HepG2 (cell line): ENCODE data around the gene ZNF749. TPM values are rescaled to one million over a fixed set of nuclear protein-coding genes. Genes with fewer than 3 reads are reported as not detected.

Experiments
- AHR ChIP-seq: IDR thresholded peaks from 2 replicates; pipeline ENCODE4 v1.6.1; 2018; ENCODE audit warnings: missing genetic modification reagents, missing compliant biosample characterization
- CEBPB ChIP-seq: IDR thresholded peaks from 2 replicates; pipeline ENCODE4 v1.6.1; 2011; ENCODE audit warnings: low read depth, low read length, improper control_type of control experiment, borderline replicate concordance
- HCFC1 ChIP-seq: fragments of 150-350 bp; IDR thresholded peaks from 2 replicates; pipeline ENCODE4 v1.6.1; 2014; ENCODE audit warnings: low read depth, low read length
- JUND ChIP-seq: sonication (generic); formaldehyde crosslinking; IDR thresholded peaks from 2 replicates; pipeline ENCODE4 v1.8.0; 2022; ENCODE audit warnings: mild to moderate bottlenecking, missing genetic modification reagents
- LCORL ChIP-seq, 2 experiments: fragments of 450-650 bp in 1 of 2; sonication (generic) in 1 of 2; formaldehyde crosslinking in 1 of 2; IDR thresholded peaks; 2 replicates each; pipeline versions ENCODE4 v1.5.0 to v1.6.1; 2017 to 2020; ENCODE audit warnings: antibody characterized with exemption in 1 of 2, missing genetic modification reagents in 1 of 2
- MLXIP ChIP-seq: sonication (generic); formaldehyde crosslinking; IDR thresholded peaks from 2 replicates; pipeline ENCODE4 v1.9.0; 2021; ENCODE audit warnings: missing genetic modification reagents, borderline replicate concordance
- STAG1 ChIP-seq: sonication (generic); formaldehyde crosslinking; IDR thresholded peaks from 2 replicates; pipeline ENCODE4 v1.4.0; 2020; ENCODE audit warnings: missing genetic modification reagents
- TFAP4 ChIP-seq: sonication (generic); IDR thresholded peaks from 2 replicates; pipeline ENCODE4 v1.6.1; 2016; ENCODE audit warnings: low read depth, borderline replicate concordance
- TFDP2 ChIP-seq: sonication (generic); formaldehyde crosslinking; IDR thresholded peaks from 2 replicates; pipeline ENCODE4 v1.4.0; 2020; ENCODE audit warnings: missing genetic modification reagents
- ZFP36L1 ChIP-seq: sonication (generic); formaldehyde crosslinking; IDR thresholded peaks from 2 replicates; pipeline ENCODE4 v1.8.0; 2022; ENCODE audit warnings: mild to moderate bottlenecking, missing genetic modification reagents, moderate library complexity
- ZNF331 ChIP-seq: sonication (generic); formaldehyde crosslinking; IDR thresholded peaks from 2 replicates; pipeline ENCODE4 v1.4.0; 2020; ENCODE audit warnings: missing genetic modification reagents
- ZNF572 ChIP-seq: sonication (generic); formaldehyde crosslinking; IDR thresholded peaks from 2 replicates; pipeline ENCODE4 v1.5.1; 2020; ENCODE audit warnings: mild to moderate bottlenecking, missing genetic modification reagents
- polyA plus RNA-seq, 8 experiments: library from polyadenylated mRNA; depleted of rRNA in 3 of 8; stranded (reverse) in 7 of 8; unstranded in 1 of 8; fragments of >200 nt; fragmentation: Illumina TruSeq in 4 of 8; extraction: Trizol in 4 of 8; gene quantifications; 2 replicates each; pipeline versions ENCODE4 v1.2.1 to v1.2.3, GENCODE V29; 2011 to 2016; ENCODE audit warnings: low read depth in 4 of 8, missing spikeins in 1 of 8, mixed read lengths in 1 of 8; ENCODE audit not compliant: insufficient read depth in 1 of 8
- total RNA-seq, 5 experiments: library from RNA; depleted of rRNA; stranded (reverse); fragments of >200 nt; fragmentation: Illumina TruSeq; extraction: Trizol; gene quantifications; 2 replicates each; pipeline ENCODE4 v1.2.3, GENCODE V29; 2016; ENCODE audit warnings: low read depth in 1 of 5
- TF ChIP-seq, protein P1 (sequence below): sonication (generic); formaldehyde crosslinking; IDR thresholded peaks from 2 replicates; pipeline ENCODE4 v1.4.0; 2020; ENCODE audit warnings: missing genetic modification reagents, borderline replicate concordance
- TF ChIP-seq, protein P2 (sequence below), 2 experiments: sonication (generic) in 1 of 2; formaldehyde crosslinking in 1 of 2; IDR thresholded peaks; 2 replicates each; pipeline versions ENCODE4 v1.4.0 to v1.6.1; 2016 to 2020; ENCODE audit warnings: borderline replicate concordance in 1 of 2, low read depth in 1 of 2, mild to moderate bottlenecking in 1 of 2, missing genetic modification reagents in 1 of 2
- TF ChIP-seq, protein P3 (sequence below): sonication (generic); formaldehyde crosslinking; IDR thresholded peaks from 2 replicates; pipeline ENCODE4 v1.4.0; 2020; ENCODE audit warnings: mild to moderate bottlenecking, low read depth, missing genetic modification reagents

The ZNF749 gene
- total and polyA plus RNA-seq, 2 of the 13 experiments (the other 11 are each of a cell fraction or from before 2014, with no cell fraction given), result 18.9 to 21.0 TPM

GRCh38 chr19:57406516-57407123 lies 28.5 kb upstream of the ZNF749 start (continued):
- TF ChIP-seq MLXIP (CRISPR knock-in tag) (no peak), HCFC1 (0 out of 2 replicates have a peak, but pooled peaks have one; percentile 18), LCORL (IDR thresholded peaks at IDR 0.05) (no peak), LCORL (CRISPR knock-in tag; IDR thresholded peaks at IDR 0.05) (0 out of 2 replicates have a peak, but pooled peaks have one; percentile 44), ZFP36L1 (CRISPR knock-in tag) (no peak), JUND (no peak), CEBPB (peak; percentile 84), STAG1 (CRISPR knock-in tag) (peak; percentile 90), TFAP4 (no peak), ZNF331 (CRISPR knock-in tag) (peak; percentile 63; the same call in 1 of the 2 replicates), ZNF572 (no peak), AHR (no peak), TFDP2 (CRISPR knock-in tag) (0 out of 2 replicates have a peak, but pooled peaks have one; percentile 18)
- TF ChIP-seq, protein P1, sequence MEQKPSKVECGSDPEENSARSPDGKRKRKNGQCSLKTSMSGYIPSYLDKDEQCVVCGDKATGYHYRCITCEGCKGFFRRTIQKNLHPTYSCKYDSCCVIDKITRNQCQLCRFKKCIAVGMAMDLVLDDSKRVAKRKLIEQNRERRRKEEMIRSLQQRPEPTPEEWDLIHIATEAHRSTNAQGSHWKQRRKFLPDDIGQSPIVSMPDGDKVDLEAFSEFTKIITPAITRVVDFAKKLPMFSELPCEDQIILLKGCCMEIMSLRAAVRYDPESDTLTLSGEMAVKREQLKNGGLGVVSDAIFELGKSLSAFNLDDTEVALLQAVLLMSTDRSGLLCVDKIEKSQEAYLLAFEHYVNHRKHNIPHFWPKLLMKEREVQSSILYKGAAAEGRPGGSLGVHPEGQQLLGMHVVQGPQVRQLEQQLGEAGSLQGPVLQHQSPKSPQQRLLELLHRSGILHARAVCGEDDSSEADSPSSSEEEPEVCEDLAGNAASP (CRISPR knock-in tag), result peak; percentile 43; the same call in 1 of the 2 replicates
- TF ChIP-seq, protein P2, sequence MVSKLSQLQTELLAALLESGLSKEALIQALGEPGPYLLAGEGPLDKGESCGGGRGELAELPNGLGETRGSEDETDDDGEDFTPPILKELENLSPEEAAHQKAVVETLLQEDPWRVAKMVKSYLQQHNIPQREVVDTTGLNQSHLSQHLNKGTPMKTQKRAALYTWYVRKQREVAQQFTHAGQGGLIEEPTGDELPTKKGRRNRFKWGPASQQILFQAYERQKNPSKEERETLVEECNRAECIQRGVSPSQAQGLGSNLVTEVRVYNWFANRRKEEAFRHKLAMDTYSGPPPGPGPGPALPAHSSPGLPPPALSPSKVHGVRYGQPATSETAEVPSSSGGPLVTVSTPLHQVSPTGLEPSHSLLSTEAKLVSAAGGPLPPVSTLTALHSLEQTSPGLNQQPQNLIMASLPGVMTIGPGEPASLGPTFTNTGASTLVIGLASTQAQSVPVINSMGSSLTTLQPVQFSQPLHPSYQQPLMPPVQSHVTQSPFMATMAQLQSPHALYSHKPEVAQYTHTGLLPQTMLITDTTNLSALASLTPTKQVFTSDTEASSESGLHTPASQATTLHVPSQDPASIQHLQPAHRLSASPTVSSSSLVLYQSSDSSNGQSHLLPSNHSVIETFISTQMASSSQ (IDR thresholded peaks at IDR 0.05; ENCODE audit: low read depth), result no peak
- TF ChIP-seq, protein P2 (CRISPR knock-in tag; IDR thresholded peaks at IDR 0.05; ENCODE audit: borderline replicate concordance), result no peak
- TF ChIP-seq, protein P3, sequence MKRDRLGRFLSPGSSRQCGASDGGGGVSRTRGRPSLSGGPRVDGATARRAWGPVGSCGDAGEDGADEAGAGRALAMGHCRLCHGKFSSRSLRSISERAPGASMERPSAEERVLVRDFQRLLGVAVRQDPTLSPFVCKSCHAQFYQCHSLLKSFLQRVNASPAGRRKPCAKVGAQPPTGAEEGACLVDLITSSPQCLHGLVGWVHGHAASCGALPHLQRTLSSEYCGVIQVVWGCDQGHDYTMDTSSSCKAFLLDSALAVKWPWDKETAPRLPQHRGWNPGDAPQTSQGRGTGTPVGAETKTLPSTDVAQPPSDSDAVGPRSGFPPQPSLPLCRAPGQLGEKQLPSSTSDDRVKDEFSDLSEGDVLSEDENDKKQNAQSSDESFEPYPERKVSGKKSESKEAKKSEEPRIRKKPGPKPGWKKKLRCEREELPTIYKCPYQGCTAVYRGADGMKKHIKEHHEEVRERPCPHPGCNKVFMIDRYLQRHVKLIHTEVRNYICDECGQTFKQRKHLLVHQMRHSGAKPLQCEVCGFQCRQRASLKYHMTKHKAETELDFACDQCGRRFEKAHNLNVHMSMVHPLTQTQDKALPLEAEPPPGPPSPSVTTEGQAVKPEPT (CRISPR knock-in tag), result no peak
